ENCODE measurements around the gene TBX15. TPM values are rescaled to one million over a fixed set of nuclear protein-coding genes. Genes with fewer than 3 reads are reported as not detected.

Gene TBX15
- total RNA-seq, 1 donor: under 0.01 TPM

DNA sequence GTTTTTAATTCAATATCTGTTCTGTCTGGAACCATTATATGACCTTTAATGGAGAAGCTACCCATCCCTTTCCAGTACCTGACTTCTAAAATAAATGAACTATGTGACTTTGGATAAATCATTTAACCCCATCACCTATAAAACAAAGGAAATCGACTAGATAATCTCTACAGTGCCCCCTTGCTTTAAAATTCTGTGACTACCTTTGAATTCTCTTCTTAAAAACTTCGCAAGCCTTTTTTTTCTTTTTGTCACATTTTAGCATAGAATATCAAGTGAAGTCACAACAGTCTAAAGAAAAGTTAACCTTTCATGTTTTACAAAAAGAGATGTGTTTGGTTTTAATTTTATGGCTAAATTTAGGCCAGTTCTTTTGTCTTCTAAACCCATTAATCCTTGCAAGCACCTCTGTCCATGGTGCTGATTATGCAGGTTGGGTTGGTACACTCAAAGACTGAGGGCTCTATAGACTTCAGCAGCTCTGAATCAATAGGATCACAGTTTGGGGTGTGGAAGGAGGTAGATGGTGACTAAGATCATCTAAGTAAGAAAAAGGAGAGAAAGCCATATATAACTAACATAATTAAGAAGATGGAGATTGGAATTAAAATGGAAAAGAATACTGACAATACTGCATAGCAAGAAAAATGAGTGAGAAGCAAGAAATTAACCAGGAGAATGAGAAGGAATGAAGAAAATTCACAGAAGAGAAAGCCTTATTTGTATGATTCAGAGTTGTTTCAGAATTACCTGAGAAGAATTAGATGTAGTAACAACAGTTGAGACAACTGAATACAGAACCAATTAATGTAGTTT, 59.2 kb downstream of the TBX15 start:
- peak; percentile 28 for DNase-seq (ENCODE audit: low read depth)
- no peak for TF ChIP-seq CTCF (IDR thresholded peaks at IDR 0.05; ENCODE audit: insufficient read depth, low read depth, low read length)
- H3K4me3 ChIP-seq (ENCODE audit: low read depth, low read length): no peak overlapping the region

DNA sequence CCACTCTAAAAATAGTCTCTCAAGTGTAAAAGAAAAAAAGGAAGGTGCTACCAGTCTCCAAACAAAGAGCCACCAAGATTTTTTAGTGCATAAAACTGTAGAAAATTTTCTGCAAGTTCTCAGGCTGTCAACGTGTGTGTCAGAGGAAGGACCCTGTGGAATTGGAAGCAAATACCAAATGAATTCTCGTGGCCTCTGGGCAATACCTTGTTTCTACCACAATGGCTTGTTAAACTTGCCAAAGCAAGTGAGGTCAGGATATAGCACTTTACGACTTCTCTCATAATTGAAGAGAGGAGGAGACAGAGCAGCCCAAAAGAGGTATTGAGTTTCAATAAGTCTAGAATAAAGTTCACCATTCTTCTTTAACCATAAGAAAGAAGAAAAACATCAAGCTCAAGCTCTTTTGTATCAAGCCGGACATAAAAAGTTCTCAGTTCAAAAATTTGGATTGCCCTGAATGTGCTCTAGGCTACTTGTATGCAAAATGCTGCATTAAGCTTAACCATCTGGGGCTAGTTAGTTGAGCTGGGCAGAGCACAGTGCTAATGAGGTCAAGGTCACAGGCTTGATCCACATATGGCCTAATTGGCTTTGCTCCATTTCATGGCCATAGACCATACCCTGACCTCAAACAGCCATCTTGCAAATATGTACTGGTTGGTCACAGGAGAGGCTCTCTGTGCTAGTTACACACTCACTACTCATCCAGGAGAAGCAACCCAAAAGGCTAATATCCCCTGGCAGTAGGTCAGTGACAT, 60.5 kb downstream of the TBX15 start:
- no peak for DNase-seq (ENCODE audit: low read depth)
- no peak for TF ChIP-seq CTCF (IDR thresholded peaks at IDR 0.05; ENCODE audit: insufficient read depth, low read depth, low read length)
- no peak overlapping the region for H3K4me3 ChIP-seq (ENCODE audit: low read depth, low read length)

DNA sequence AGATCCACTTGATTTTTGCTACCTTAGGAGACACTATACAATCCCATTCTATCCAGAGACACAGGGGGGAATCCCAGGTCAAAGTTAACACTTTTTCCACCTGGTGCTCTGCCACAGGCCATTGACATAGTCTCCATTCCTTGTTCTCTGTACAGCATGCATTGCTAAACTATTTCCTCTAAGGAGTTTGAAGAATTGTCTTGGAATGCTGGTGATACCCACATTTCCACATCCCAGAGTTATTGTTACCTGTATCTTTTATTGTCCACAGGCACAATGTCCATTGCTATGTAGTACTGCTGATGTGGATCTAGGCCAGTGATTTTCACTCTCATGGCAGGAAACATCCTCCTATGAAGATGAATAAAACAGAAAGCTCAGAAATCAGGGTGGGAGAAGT, 61.9 kb downstream of the TBX15 start:
- TF ChIP-seq CTCF (IDR thresholded peaks at IDR 0.05; ENCODE audit: insufficient read depth, low read depth, low read length): no peak
- no peak for DNase-seq (ENCODE audit: low read depth)
- no peak overlapping the region for H3K4me3 ChIP-seq (ENCODE audit: low read depth, low read length)

GRCh38 chr1:118925651-118926050, 62.5 kb downstream of the TBX15 start:
- no peak overlapping the region for H3K4me3 ChIP-seq (ENCODE audit: low read depth, low read length)
- DNase-seq (ENCODE audit: low read depth): no peak
- TF ChIP-seq CTCF (IDR thresholded peaks at IDR 0.05; ENCODE audit: insufficient read depth, low read depth, low read length): no peak

- TF ChIP-seq CTCF (IDR thresholded peaks at IDR 0.05; ENCODE audit: insufficient read depth, low read depth, low read length): no peak
- no peak for DNase-seq (ENCODE audit: low read depth)
- no peak overlapping the region for H3K4me3 ChIP-seq (ENCODE audit: low read depth, low read length)
Observed at GRCh38 chr1:118923319-118923718, 64.8 kb downstream of the TBX15 start.

- DNase-seq (ENCODE audit: low read depth): no peak
- no peak overlapping the region for H3K4me3 ChIP-seq (ENCODE audit: low read depth, low read length)
- no peak for TF ChIP-seq CTCF (IDR thresholded peaks at IDR 0.05; ENCODE audit: insufficient read depth, low read depth, low read length)
Observed at GRCh38 chr1:118921994-118922393, 66.1 kb downstream of the TBX15 start.

Data from fibroblast of villous mesenchyme (primary cell).